Spleen (tissue), 7 donors: ENCODE data around the gene SLC6A8.

Experiments used
- POLR2A ChIP-seq, 3 donors: fragments of 450-650 bp; IDR thresholded peaks; one replicate each; pipeline ENCODE4 v1.5.1; 2017; ENCODE audit warnings: antibody characterized with exemption in 3 of 3, mild to moderate bottlenecking in 1 of 3
- TF ChIP-seq, protein P1 (sequence below), 11 experiments: fragments of 200-600 bp in 7 of 11; fragments of 450-650 bp in 4 of 11; sonication (generic) in 4 of 11; IDR thresholded peaks in 8 of 11; conservative IDR thresholded peaks in 3 of 11; 1 replicate in 7 of 11; 2 replicates in 4 of 11; pipeline versions ENCODE4 v1.4.0 to v1.8.0; 2016 to 2021; ENCODE audit warnings: antibody characterized with exemption in 11 of 11, inconsistent platforms in 4 of 11, mild to moderate bottlenecking in 1 of 11
- donor health status: DM: no; HTN: no; CAD: no; lungs with moderate emphysema.
- donor health status: DM: no; HTN: no; CAD: no.
- donor health status: DM: no; HTN: no; CAD: no.

DNA sequence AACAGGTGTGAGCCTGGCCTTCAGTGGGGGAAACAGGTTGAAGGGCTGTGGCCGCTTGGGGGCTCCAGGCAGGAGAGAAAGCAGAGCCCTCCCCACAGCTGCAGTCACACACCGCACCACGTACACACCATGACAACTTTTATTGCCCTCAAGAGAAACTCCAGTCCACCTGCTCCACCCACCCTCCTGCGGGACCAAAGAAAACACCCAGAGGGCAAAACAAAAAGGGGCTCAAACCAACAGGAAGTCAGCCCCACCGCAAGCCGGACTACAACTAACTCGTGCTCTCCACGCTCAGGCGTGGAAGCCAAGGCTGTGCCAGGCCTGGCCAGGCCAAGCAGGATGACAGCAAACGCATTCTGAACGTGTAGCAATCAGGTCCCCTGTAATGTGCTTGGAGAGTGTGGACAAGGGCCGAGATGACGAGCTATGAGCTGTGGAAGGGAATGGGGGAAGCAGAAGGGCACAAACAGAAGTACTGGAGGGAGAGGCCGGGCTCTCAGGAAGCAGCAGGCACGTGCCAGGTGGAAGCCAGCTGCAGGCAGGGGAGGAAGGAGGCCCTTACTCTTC lies 12.7 kb downstream of the SLC6A8 start:
- no peak for TF ChIP-seq POLR2A (IDR thresholded peaks at IDR 0.05)
- TF ChIP-seq, protein P1, sequence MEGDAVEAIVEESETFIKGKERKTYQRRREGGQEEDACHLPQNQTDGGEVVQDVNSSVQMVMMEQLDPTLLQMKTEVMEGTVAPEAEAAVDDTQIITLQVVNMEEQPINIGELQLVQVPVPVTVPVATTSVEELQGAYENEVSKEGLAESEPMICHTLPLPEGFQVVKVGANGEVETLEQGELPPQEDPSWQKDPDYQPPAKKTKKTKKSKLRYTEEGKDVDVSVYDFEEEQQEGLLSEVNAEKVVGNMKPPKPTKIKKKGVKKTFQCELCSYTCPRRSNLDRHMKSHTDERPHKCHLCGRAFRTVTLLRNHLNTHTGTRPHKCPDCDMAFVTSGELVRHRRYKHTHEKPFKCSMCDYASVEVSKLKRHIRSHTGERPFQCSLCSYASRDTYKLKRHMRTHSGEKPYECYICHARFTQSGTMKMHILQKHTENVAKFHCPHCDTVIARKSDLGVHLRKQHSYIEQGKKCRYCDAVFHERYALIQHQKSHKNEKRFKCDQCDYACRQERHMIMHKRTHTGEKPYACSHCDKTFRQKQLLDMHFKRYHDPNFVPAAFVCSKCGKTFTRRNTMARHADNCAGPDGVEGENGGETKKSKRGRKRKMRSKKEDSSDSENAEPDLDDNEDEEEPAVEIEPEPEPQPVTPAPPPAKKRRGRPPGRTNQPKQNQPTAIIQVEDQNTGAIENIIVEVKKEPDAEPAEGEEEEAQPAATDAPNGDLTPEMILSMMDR (IDR thresholded peaks at IDR 0.05 in 8 of 11, conservative IDR thresholded peaks at IDR 0.05 in 3 of 11) = no peak
